Activated T-helper 2 cell treated with anti-CD3 and anti-CD28 coated beads, Interferon-gamma antibody, Interleukin-2, Interleukin-4, amounts not matched to agents 10 μg/mL and 5 μg/mL and 100 μg/mL, durations not matched to agents 14 hours and 24 hours and 36 hours (primary cell): ENCODE measurements around the gene C1orf210. TPM values are rescaled to one million over a fixed set of nuclear protein-coding genes. Genes with fewer than 3 reads are reported as not detected.

Experiments
- DNase-seq: peaks from one replicate; pipeline ENCODE4 v3.0.0; 2021; ENCODE audit warnings: low spot score
- H3K27ac Mint-ChIP-seq: one replicate; pipeline ENCODE4 v1.8.0; 2021; ENCODE audit warnings: mixed read lengths
- H3K27me3 Mint-ChIP-seq: one replicate; pipeline ENCODE4 v1.8.0; 2021; ENCODE audit warnings: low read depth, mixed read lengths
- H3K36me3 Mint-ChIP-seq: one replicate; pipeline ENCODE4 v1.8.0; 2021; ENCODE audit warnings: low read depth, mixed read lengths
- H3K4me1 Mint-ChIP-seq: one replicate; pipeline ENCODE4 v1.8.0; 2021; ENCODE audit warnings: low read depth, mixed read lengths
- H3K4me3 Mint-ChIP-seq: one replicate; pipeline ENCODE4 v1.8.0; 2021; ENCODE audit warnings: low read depth, mild to moderate bottlenecking, moderate library complexity, mixed read lengths
- H3K9me3 Mint-ChIP-seq: one replicate; pipeline ENCODE4 v1.8.0; 2021; ENCODE audit warnings: mixed read lengths
- intact Hi-C: fragments of 100-400 bp; cut with micrococcal nuclease; formaldehyde crosslinking; loops from one replicate; pipeline ENCODE4 v1.15.1; 2023
- total RNA-seq: library from RNA; stranded (reverse); gene quantifications from 2 replicates; pipeline ENCODE4 v1.2.3, GENCODE V29; 2022

C1orf210 gene
- total RNA-seq, 1 donor from 2014 or later: not detected

GRCh38 chr1:43284065-43284464 lies 1.3 kb downstream of the C1orf210 start:
- Mint-ChIP-seq H3K27me3 (peaks cover 9% of the 10 kb centered on the region), H3K4me1 (no peaks in the 10 kb centered on the region), H3K36me3 (no peaks in the 10 kb centered on the region), H3K9me3 (no peaks in the 10 kb centered on the region), H3K27ac (no peak overlapping the region), H3K4me3 (no peak overlapping the region)
- no peak for DNase-seq
- intact Hi-C loops: no loop called here

DNA sequence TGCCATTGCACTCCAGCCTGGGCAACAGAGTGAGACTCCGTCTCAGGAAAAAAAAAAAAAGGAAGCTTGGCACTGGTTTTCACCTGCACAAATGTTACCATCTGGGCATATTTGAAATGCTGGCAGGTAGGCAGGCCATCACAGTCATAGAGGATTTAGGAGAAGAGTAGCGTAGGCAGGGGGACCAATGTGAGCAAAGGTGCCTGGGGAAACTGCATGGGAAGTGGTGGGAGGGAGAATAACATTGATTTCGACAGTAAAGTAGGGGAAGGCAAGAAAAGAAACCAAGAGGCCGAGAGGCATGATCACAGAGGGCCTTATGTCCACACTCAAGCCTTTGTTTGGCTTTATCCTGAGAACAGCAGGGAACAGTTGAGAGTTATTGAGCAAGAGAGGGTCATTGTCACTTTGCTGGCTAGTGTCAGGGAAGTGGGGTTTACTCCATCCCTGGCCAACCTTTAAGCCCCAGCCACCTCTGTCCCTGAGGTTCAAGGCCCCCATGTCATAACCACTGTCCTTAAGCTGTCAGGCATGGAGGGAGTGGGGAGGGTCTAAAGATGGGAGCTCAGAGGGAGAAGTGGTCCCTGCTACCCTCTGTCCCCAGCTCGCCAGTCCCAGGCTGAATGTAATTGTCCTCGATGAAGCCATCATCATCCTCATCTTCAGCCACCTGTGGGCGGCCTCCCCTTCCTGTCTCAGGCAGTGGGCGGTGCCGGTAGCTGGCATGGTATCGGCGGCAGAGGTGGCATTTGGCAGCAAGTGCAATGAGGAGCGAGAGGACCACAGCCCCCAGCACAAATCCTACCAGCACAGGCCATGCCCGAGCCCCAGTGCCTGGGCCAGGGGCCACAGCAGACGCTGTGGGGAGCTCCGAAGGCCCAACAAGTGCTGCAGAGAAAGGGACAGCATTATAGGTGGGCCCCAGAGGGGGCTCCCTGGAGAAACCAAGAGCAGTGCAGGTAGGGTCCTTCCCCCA lies 2.9 kb downstream of the C1orf210 start:
- Mint-ChIP-seq H3K4me3 (no peak overlapping the region), H3K27me3 (peaks cover 3% of the 10 kb centered on the region), H3K4me1 (no peaks in the 10 kb centered on the region), H3K27ac (no peak overlapping the region), H3K9me3 (no peaks in the 10 kb centered on the region), H3K36me3 (no peaks in the 10 kb centered on the region)
- no peak for DNase-seq
- intact Hi-C loops: no loop called here

- no peak for DNase-seq
These were observed 4.7 kb downstream of the C1orf210 start for GRCh38 chr1:43280692-43281091.

GRCh38 chr1:43279666-43280065 lies 5.7 kb downstream of the C1orf210 start:
- no peak overlapping the region for H3K27ac Mint-ChIP-seq
- no peak for DNase-seq
- no peak overlapping the region for H3K4me3 Mint-ChIP-seq
- no peaks in the 10 kb centered on the region for H3K27me3 Mint-ChIP-seq
- peaks cover 5% of the 10 kb centered on the region for H3K4me1 Mint-ChIP-seq
- H3K9me3 Mint-ChIP-seq: peaks cover 7% of the 10 kb centered on the region
- H3K36me3 Mint-ChIP-seq: peaks cover 3% of the 10 kb centered on the region
- intact Hi-C loops: no loop called here

More at GRCh38 chr1:43280692-43281091, 4.7 kb downstream of the C1orf210 start:
- Mint-ChIP-seq H3K27me3 (no peaks in the 10 kb centered on the region), H3K36me3 (no peaks in the 10 kb centered on the region), H3K27ac (no peak overlapping the region), H3K4me3 (no peak overlapping the region), H3K9me3 (no peaks in the 10 kb centered on the region), H3K4me1 (no peaks in the 10 kb centered on the region)
- intact Hi-C loops: no loop called here

- no peak overlapping the region for H3K27ac Mint-ChIP-seq
- no peaks in the 10 kb centered on the region for H3K27me3 Mint-ChIP-seq
- H3K4me3 Mint-ChIP-seq: no peak overlapping the region
- intact Hi-C loops: no loop called here
- H3K36me3 Mint-ChIP-seq: peaks cover 7% of the 10 kb centered on the region
- DNase-seq: no peak
- peaks cover 12% of the 10 kb centered on the region for H3K9me3 Mint-ChIP-seq
- H3K4me1 Mint-ChIP-seq: peaks cover 9% of the 10 kb centered on the region
These were observed 6.2 kb downstream of the C1orf210 start for GRCh38 chr1:43279161-43279560.

- H3K27me3 Mint-ChIP-seq: no peaks in the 10 kb centered on the region
- H3K4me1 Mint-ChIP-seq: peaks cover 10% of the 10 kb centered on the region
- intact Hi-C loops: no loop called here
- DNase-seq: no peak
- H3K4me3 Mint-ChIP-seq: no peak overlapping the region
- peaks cover 7% of the 10 kb centered on the region for H3K36me3 Mint-ChIP-seq
- H3K27ac Mint-ChIP-seq: no peak overlapping the region
- peaks cover 13% of the 10 kb centered on the region for H3K9me3 Mint-ChIP-seq
These were observed 8.1 kb downstream of the C1orf210 start for GRCh38 chr1:43277116-43277876.

DNA sequence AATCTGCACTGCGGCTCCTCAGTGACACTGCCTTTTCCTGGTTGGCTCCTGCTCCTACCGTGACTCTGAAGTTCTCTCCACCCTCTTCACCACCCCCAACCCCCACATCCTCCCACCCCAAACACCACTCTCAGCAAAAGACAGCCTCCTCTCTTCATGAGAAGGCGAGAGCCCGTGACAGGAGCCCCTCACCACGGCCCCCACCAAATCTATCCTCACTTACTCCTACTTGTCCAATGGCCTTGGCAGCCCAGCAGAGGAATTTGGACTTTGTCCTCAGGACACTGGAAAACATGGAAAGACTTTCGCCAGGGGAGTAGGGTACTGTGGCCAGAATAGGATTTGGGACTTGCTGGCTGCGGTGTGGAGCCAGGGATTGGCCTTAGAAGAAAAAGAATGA lies 8.7 kb downstream of the C1orf210 start:
- intact Hi-C loops: no loop called here
- no peak overlapping the region for H3K27ac Mint-ChIP-seq
- H3K27me3 Mint-ChIP-seq: no peaks in the 10 kb centered on the region
- H3K36me3 Mint-ChIP-seq: peaks cover 7% of the 10 kb centered on the region
- H3K4me1 Mint-ChIP-seq: peaks cover 10% of the 10 kb centered on the region
- H3K4me3 Mint-ChIP-seq: no peak overlapping the region
- peaks cover 13% of the 10 kb centered on the region for H3K9me3 Mint-ChIP-seq
- no peak for DNase-seq

DNA sequence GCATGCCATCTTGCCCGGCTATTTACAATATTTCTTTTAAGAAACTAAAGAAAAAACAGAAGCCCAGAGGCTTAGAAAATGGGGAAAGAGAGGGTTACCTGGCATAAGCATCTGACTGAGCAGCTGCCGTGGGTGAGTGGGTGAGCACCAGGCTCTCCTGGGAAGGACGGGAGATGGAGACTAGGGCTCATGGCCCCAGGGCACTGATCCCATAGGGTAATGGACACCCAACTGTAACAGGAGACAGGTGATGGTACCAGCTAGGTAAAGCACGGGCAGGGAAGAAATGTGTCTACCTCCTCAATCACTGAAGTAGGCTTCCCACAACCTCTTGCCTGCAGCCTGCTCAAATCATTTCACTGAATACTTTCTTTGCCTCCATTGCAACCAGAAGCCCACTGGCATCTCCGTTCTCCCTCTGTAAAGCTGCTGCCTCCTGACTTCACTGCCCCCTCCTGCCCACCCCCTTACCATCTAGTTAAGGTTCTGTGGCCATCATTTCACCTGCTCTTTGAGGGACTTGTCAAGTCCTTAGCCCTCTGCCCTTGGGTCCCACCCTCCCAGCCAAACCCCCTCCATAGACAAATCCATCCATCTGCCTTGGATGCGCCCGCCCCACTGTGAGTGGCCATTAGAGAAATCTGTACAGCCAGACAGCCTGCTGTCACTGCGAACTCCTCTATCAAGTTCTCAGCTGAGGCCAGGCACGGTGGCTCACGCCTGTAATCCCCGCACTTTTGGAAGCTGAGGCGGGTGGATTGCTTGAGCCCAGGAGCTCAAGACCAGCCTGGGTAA lies 9.4 kb downstream of the C1orf210 start:
- peaks cover 13% of the 10 kb centered on the region for H3K9me3 Mint-ChIP-seq
- peaks cover 17% of the 10 kb centered on the region for H3K4me1 Mint-ChIP-seq
- DNase-seq: no peak
- intact Hi-C loops: no loop called here
- no peak overlapping the region for H3K4me3 Mint-ChIP-seq
- H3K36me3 Mint-ChIP-seq: peaks cover 7% of the 10 kb centered on the region
- no peaks in the 10 kb centered on the region for H3K27me3 Mint-ChIP-seq
- no peak overlapping the region for H3K27ac Mint-ChIP-seq

GRCh38 chr1:43274804-43275180 lies 10.6 kb downstream of the C1orf210 start:
- Mint-ChIP-seq H3K4me3 (no peak overlapping the region), H3K9me3 (peaks cover 13% of the 10 kb centered on the region), H3K36me3 (peaks cover 7% of the 10 kb centered on the region), H3K27ac (peak overlapping the region; percentile 96), H3K4me1 (peaks cover 22% of the 10 kb centered on the region), H3K27me3 (peaks cover 3% of the 10 kb centered on the region)
- intact Hi-C loops: no loop called here
- no peak for DNase-seq

GRCh38 chr1:43274125-43274803 lies 11.1 kb downstream of the C1orf210 start:
- H3K27ac Mint-ChIP-seq: peak overlapping the region; percentile 96
- H3K9me3 Mint-ChIP-seq: peaks cover 13% of the 10 kb centered on the region
- intact Hi-C loops: no loop called here
- DNase-seq: peak; percentile 39
- H3K36me3 Mint-ChIP-seq: peaks cover 7% of the 10 kb centered on the region
- peaks cover 22% of the 10 kb centered on the region for H3K4me1 Mint-ChIP-seq
- peak overlapping the region; percentile 31 for H3K4me3 Mint-ChIP-seq
- peaks cover 6% of the 10 kb centered on the region for H3K27me3 Mint-ChIP-seq

DNA sequence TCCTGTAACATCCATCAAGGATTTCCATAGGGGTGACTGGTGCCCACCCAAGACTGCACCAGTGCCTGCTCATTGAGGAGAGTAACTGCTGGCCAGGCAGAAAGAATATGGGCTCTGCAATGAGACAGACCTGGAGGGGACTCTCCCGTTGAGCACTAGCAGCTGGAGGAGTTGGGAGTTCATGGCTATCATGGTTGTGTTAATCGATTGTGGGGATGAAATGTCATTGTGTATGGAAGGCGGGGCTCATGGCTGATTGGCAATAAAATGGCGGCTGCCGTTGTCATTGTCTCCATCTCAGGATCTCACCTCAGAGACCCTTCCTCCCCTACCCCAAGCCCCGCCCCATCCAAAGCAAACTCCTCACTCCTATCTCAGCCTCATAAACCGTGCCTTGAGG lies 11.7 kb downstream of the C1orf210 start:
- Mint-ChIP-seq H3K4me3 (no peak overlapping the region), H3K27ac (peak overlapping the region; percentile 26), H3K4me1 (peaks cover 22% of the 10 kb centered on the region), H3K27me3 (peaks cover 7% of the 10 kb centered on the region), H3K36me3 (peaks cover 7% of the 10 kb centered on the region), H3K9me3 (peaks cover 13% of the 10 kb centered on the region)
- intact Hi-C loops: no loop called here
- DNase-seq: no peak
